Measurements from ENCODE around the gene NCR2.

GRCh38 chr6:41325446-41326066 is 9.9 kb upstream of the NCR2 start:
- no peak for TF ChIP-seq GATA3 (IDR thresholded peaks at IDR 0.05; ENCODE audit: low read depth, low read length)
- TF ChIP-seq GATA2 (IDR thresholded peaks at IDR 0.05; ENCODE audit: low read depth, low read length) = no peak

All from SH-SY5Y (cell line).